HEK293 (cell line): ENCODE data around the gene UTP14A.
A peak's percentile ranks its signal among the peaks of the same experiment; 100 is the strongest.

Experiments used
- CTCF ChIA-PET: fragments of 350-600 bp; formaldehyde crosslinking; extraction: SDS; loops from one replicate; lab custom pipeline; 2021; ENCODE audit warnings: antibody characterized with exemption; lab: Yijun Ruan, JAX
- POLR2A ChIA-PET: fragments of 300-600 bp; formaldehyde crosslinking; extraction: SDS; loops from one replicate; lab custom pipeline; 2020; ENCODE audit warnings: antibody characterized with exemption, inconsistent platforms; lab: Yijun Ruan, JAX
- H3K27ac ChIP-seq: fragments of 200-500 bp; sonication (Bioruptor generic); 2 replicates; pipeline ENCODE4 v1.5.1; 2014; ENCODE audit warnings: low read depth, low read length, control low read depth, inconsistent platforms; ENCODE audit errors: extremely low read depth
- H3K36me3 ChIP-seq, 2 experiments: fragments of 200-500 bp in 1 of 2; sonication (Bioruptor generic) in 1 of 2; 1 replicate in 1 of 2; 2 replicates in 1 of 2; pipeline ENCODE4 v1.5.1; 2014 to 2017; ENCODE audit warnings: inconsistent platforms in 2 of 2, low read length in 2 of 2; ENCODE audit not compliant: control insufficient read depth in 2 of 2, insufficient read depth in 1 of 2
- H3K4me1 ChIP-seq: fragments of 200-500 bp; sonication (Bioruptor generic); 2 replicates; pipeline ENCODE4 v1.5.1; 2014; ENCODE audit warnings: mild to moderate bottlenecking, low read length, inconsistent platforms; ENCODE audit not compliant: control insufficient read depth, insufficient read depth
- H3K4me3 ChIP-seq: 2 replicates; pipeline ENCODE4 v1.5.1; 2011; ENCODE audit warnings: low read depth, mild to moderate bottlenecking, control low read depth, low read length, moderate library complexity
- H3K9me3 ChIP-seq: fragments of 200-500 bp; sonication (Bioruptor generic); 2 replicates; pipeline ENCODE4 v1.5.1; 2014; ENCODE audit warnings: low read depth, low read length, inconsistent platforms; ENCODE audit not compliant: control insufficient read depth, insufficient read depth
- GLI4 ChIP-seq: fragments of 450-650 bp; formaldehyde crosslinking; IDR thresholded peaks from 2 replicates; pipeline ENCODE4 v1.5.1; 2016; ENCODE audit warnings: missing biosample characterization, missing genetic modification characterization
- GLIS2 ChIP-seq: fragments of 450-650 bp; formaldehyde crosslinking; IDR thresholded peaks from 2 replicates; pipeline ENCODE4 v1.5.1; 2016; ENCODE audit warnings: missing biosample characterization, missing genetic modification characterization
- KLF10 ChIP-seq: fragments of 450-650 bp; IDR thresholded peaks from 2 replicates; pipeline ENCODE4 v1.5.1; 2018; ENCODE audit warnings: missing biosample characterization, mild to moderate bottlenecking, missing genetic modification characterization
- PATZ1 ChIP-seq: fragments of 450-650 bp; formaldehyde crosslinking; IDR thresholded peaks from 2 replicates; pipeline ENCODE4 v1.5.1; 2016; ENCODE audit warnings: missing biosample characterization, missing genetic modification characterization
- SETDB1 ChIP-seq: IDR thresholded peaks from one replicate; pipeline ENCODE4 v1.6.1; 2017; ENCODE audit warnings: mild to moderate bottlenecking, low read length, moderate library complexity, mixed read lengths; ENCODE audit not compliant: insufficient read length
- SP2 ChIP-seq: fragments of 450-650 bp; formaldehyde crosslinking; IDR thresholded peaks from 2 replicates; pipeline ENCODE4 v1.5.1; 2016; ENCODE audit warnings: missing biosample characterization, missing genetic modification characterization
- ZBTB11 ChIP-seq: fragments of 450-650 bp; formaldehyde crosslinking; conservative IDR thresholded peaks from 2 replicates; pipeline ENCODE4 v1.5.1; 2016; ENCODE audit warnings: low read depth, missing biosample characterization, missing genetic modification characterization
- ZFHX2 ChIP-seq: fragments of 450-650 bp; formaldehyde crosslinking; conservative IDR thresholded peaks from 2 replicates; pipeline ENCODE4 v1.5.1; 2016; ENCODE audit warnings: missing biosample characterization, missing genetic modification characterization
- ZFP3 ChIP-seq: fragments of 450-650 bp; formaldehyde crosslinking; IDR thresholded peaks from 2 replicates; pipeline ENCODE4 v1.5.1; 2016; ENCODE audit warnings: low read depth, missing biosample characterization, missing genetic modification characterization
- ZNF121 ChIP-seq: fragments of 450-650 bp; formaldehyde crosslinking; IDR thresholded peaks from 2 replicates; pipeline ENCODE4 v1.5.1; 2016; ENCODE audit warnings: missing biosample characterization, missing genetic modification characterization
- ZNF132 ChIP-seq: fragments of 450-650 bp; formaldehyde crosslinking; IDR thresholded peaks from 2 replicates; pipeline ENCODE4 v1.5.1; 2017; ENCODE audit warnings: missing biosample characterization, missing genetic modification characterization, borderline replicate concordance
- ZNF184 ChIP-seq: fragments of 450-650 bp; IDR thresholded peaks from 2 replicates; pipeline ENCODE4 v1.5.1; 2018; ENCODE audit warnings: missing biosample characterization, mild to moderate bottlenecking, missing genetic modification characterization
- ZNF23 ChIP-seq: fragments of 450-650 bp; formaldehyde crosslinking; IDR thresholded peaks from 2 replicates; pipeline ENCODE4 v1.5.1; 2016; ENCODE audit warnings: missing biosample characterization, missing genetic modification characterization, borderline replicate concordance
- ZNF239 ChIP-seq: fragments of 450-650 bp; formaldehyde crosslinking; IDR thresholded peaks from 2 replicates; pipeline ENCODE4 v1.5.1; 2016; ENCODE audit warnings: missing biosample characterization, missing genetic modification characterization
- ZNF311 ChIP-seq: fragments of 450-650 bp; formaldehyde crosslinking; IDR thresholded peaks from 2 replicates; pipeline ENCODE4 v1.5.1; 2017; ENCODE audit warnings: missing biosample characterization, missing genetic modification characterization, borderline replicate concordance
- ZNF341 ChIP-seq: fragments of 450-650 bp; formaldehyde crosslinking; IDR thresholded peaks from 2 replicates; pipeline ENCODE4; 2016; ENCODE audit warnings: low read depth, missing biosample characterization, missing genetic modification characterization
- ZNF433 ChIP-seq: fragments of 450-650 bp; formaldehyde crosslinking; IDR thresholded peaks from 2 replicates; pipeline ENCODE4 v1.5.1; 2016; ENCODE audit warnings: missing biosample characterization, missing genetic modification characterization, low read depth
- ZNF544 ChIP-seq: fragments of 450-650 bp; formaldehyde crosslinking; IDR thresholded peaks from 2 replicates; pipeline ENCODE4 v1.5.0; 2017; ENCODE audit warnings: missing biosample characterization, missing genetic modification characterization
- ZNF76 ChIP-seq: fragments of 450-650 bp; formaldehyde crosslinking; IDR thresholded peaks from 2 replicates; pipeline ENCODE4; 2016; ENCODE audit warnings: low read depth, missing biosample characterization, missing genetic modification characterization, borderline replicate concordance
- ZNF830 ChIP-seq: fragments of 450-650 bp; IDR thresholded peaks from 2 replicates; pipeline ENCODE4 v1.5.0; 2018; ENCODE audit warnings: missing biosample characterization, missing genetic modification characterization, low read depth, mild to moderate bottlenecking, moderate library complexity
- ZXDB ChIP-seq: fragments of 450-650 bp; formaldehyde crosslinking; IDR thresholded peaks from 2 replicates; pipeline ENCODE4 v1.5.1; 2016; ENCODE audit warnings: missing biosample characterization, missing genetic modification characterization
- TF ChIP-seq, protein P1 (sequence below): fragments of 450-650 bp; formaldehyde crosslinking; IDR thresholded peaks from 2 replicates; pipeline ENCODE4 v1.5.1; 2016; ENCODE audit warnings: missing biosample characterization, missing genetic modification characterization, low read depth
- TF ChIP-seq, protein P2 (sequence below): fragments of 450-650 bp; formaldehyde crosslinking; optimal IDR thresholded peaks from 2 replicates; pipeline ENCODE3; 2016; ENCODE audit warnings: missing biosample characterization, mild to moderate bottlenecking, missing genetic modification characterization
- TF ChIP-seq, protein P3 (sequence below): fragments of 450-650 bp; formaldehyde crosslinking; IDR thresholded peaks from 2 replicates; pipeline ENCODE4 v1.5.1; 2017; ENCODE audit warnings: missing biosample characterization, missing genetic modification characterization
- TF ChIP-seq, protein P4 (sequence below): fragments of 450-650 bp; formaldehyde crosslinking; IDR thresholded peaks from 2 replicates; pipeline ENCODE4 v1.5.1; 2017; ENCODE audit warnings: missing biosample characterization, missing genetic modification characterization

The UTP14A gene

GRCh38 chrX:129905787-129906580 lies at the start of gene UTP14A:
TSS of gene UTP14A (plus strand) at chrX:129906164. CDS start at chrX:129906211, 47 bp downstream.
- H3K27ac ChIP-seq: peak within 1 kb of the TSS; percentile 75
- CTCF ChIA-PET: interaction anchor here (0.6 to 1.6 kb wide), 7 partner anchors 9 to 279 kb away, joined by 3 to 9 read pairs (median 3); no protein-coding TSS in a partner anchor
- TF ChIP-seq ZNF311: no peak
- TF ChIP-seq ZNF341 (tag by site-specific recombination): peak; percentile 76
- TF ChIP-seq ZNF121 (tag by site-specific recombination): no peak
- no peak for TF ChIP-seq ZNF830 (tag by site-specific recombination)
- TF ChIP-seq ZNF239: no peak
- TF ChIP-seq SP2 (tag by site-specific recombination): peak; percentile 93
- TF ChIP-seq, protein P1, sequence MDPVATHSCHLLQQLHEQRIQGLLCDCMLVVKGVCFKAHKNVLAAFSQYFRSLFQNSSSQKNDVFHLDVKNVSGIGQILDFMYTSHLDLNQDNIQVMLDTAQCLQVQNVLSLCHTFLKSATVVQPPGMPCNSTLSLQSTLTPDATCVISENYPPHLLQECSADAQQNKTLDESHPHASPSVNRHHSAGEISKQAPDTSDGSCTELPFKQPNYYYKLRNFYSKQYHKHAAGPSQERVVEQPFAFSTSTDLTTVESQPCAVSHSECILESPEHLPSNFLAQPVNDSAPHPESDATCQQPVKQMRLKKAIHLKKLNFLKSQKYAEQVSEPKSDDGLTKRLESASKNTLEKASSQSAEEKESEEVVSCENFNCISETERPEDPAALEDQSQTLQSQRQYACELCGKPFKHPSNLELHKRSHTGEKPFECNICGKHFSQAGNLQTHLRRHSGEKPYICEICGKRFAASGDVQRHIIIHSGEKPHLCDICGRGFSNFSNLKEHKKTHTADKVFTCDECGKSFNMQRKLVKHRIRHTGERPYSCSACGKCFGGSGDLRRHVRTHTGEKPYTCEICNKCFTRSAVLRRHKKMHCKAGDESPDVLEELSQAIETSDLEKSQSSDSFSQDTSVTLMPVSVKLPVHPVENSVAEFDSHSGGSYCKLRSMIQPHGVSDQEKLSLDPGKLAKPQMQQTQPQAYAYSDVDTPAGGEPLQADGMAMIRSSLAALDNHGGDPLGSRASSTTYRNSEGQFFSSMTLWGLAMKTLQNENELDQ (tag by site-specific recombination): no peak
- no peak for TF ChIP-seq SETDB1
- TF ChIP-seq ZXDB (tag by site-specific recombination): peak; percentile 92
- TF ChIP-seq ZNF544 (tag by site-specific recombination): no peak
- TF ChIP-seq ZBTB11 (tag by site-specific recombination): peak; percentile 92
- TF ChIP-seq, protein P2, sequence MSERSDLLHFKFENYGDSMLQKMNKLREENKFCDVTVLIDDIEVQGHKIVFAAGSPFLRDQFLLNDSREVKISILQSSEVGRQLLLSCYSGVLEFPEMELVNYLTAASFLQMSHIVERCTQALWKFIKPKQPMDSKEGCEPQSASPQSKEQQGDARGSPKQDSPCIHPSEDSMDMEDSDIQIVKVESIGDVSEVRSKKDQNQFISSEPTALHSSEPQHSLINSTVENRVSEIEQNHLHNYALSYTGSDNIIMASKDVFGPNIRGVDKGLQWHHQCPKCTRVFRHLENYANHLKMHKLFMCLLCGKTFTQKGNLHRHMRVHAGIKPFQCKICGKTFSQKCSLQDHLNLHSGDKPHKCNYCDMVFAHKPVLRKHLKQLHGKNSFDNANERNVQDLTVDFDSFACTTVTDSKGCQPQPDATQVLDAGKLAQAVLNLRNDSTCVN (tag by site-specific recombination): peak; percentile 74
- TF ChIP-seq ZNF76 (tag by site-specific recombination): no peak
- TF ChIP-seq, protein P3, sequence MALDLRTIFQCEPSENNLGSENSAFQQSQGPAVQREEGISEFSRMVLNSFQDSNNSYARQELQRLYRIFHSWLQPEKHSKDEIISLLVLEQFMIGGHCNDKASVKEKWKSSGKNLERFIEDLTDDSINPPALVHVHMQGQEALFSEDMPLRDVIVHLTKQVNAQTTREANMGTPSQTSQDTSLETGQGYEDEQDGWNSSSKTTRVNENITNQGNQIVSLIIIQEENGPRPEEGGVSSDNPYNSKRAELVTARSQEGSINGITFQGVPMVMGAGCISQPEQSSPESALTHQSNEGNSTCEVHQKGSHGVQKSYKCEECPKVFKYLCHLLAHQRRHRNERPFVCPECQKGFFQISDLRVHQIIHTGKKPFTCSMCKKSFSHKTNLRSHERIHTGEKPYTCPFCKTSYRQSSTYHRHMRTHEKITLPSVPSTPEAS: no peak
- TF ChIP-seq ZFHX2 (tag by site-specific recombination): peak; percentile 71
- TF ChIP-seq ZFP3 (tag by site-specific recombination): peak; percentile 83
- TF ChIP-seq, protein P4, sequence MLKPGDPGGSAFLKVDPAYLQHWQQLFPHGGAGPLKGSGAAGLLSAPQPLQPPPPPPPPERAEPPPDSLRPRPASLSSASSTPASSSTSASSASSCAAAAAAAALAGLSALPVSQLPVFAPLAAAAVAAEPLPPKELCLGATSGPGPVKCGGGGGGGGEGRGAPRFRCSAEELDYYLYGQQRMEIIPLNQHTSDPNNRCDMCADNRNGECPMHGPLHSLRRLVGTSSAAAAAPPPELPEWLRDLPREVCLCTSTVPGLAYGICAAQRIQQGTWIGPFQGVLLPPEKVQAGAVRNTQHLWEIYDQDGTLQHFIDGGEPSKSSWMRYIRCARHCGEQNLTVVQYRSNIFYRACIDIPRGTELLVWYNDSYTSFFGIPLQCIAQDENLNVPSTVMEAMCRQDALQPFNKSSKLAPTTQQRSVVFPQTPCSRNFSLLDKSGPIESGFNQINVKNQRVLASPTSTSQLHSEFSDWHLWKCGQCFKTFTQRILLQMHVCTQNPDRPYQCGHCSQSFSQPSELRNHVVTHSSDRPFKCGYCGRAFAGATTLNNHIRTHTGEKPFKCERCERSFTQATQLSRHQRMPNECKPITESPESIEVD: no peak
- no peak for TF ChIP-seq KLF10 (tag by site-specific recombination)
- TF ChIP-seq GLIS2 (tag by site-specific recombination): peak; percentile 85
- no peak for TF ChIP-seq ZNF132
- no peak for TF ChIP-seq ZNF23 (tag by site-specific recombination)
- no peak for TF ChIP-seq ZNF433 (tag by site-specific recombination)
- no peak for TF ChIP-seq ZNF184 (tag by site-specific recombination)
- no peak for TF ChIP-seq GLI4 (tag by site-specific recombination)
- peak; percentile 96 for TF ChIP-seq PATZ1 (tag by site-specific recombination)

More at GRCh38 chrX:129905787-129906580, at the start of gene UTP14A:
- POLR2A ChIA-PET: interaction anchor here (0.5 to 1.8 kb wide), 9 partner anchors 10 to 251 kb away, joined by 3 to 13 read pairs (median 3); partner anchors contain the start of genes APLN, BCORL1 and ZDHHC9
- Histone ChIP-seq H3K4me3 (peak within 1 kb of the TSS; percentile 65), H3K4me1 (no peaks in the 10 kb centered on the region), H3K36me3 (peaks cover 20 to 36% of the 10 kb centered on the region in 2 experiments), H3K9me3 (no peaks in the 10 kb centered on the region)
